Panc1 (cell line): Measurements from ENCODE around the gene SHANK3. TPM values are rescaled to one million over a fixed set of nuclear protein-coding genes. Genes with fewer than 3 reads are reported as not detected.

Source experiments
- ATAC-seq: fragments of 200-7000 bp; cut with Tn5 transposase; 2 replicates; pipeline ENCODE4 v1.9.1; 2020; ENCODE audit warnings: mild to moderate bottlenecking, moderate library complexity
- Bru-seq: library from RNA; stranded (reverse); fragments of 400-500 nt; gene quantifications from one replicate; lab custom pipeline; 2021; lab: Mats Ljungman, UMichigan
- BruChase-seq, 2 experiments: library from RNA; stranded (reverse); fragments of 400-500 nt; gene quantifications; one replicate each; lab custom pipeline; 2021; lab: Mats Ljungman, UMichigan
- BruUV-seq: library from RNA; stranded (reverse); fragments of 400-500 nt; replicated peaks from 2 replicates; lab custom pipeline; 2021; lab: Mats Ljungman, UMichigan
- CTCF ChIA-PET: fragments of 300-600 bp; sonication (Branson Sonifier 250); formaldehyde crosslinking; loops from one replicate; lab custom pipeline; 2022; ENCODE audit warnings: antibody characterized with exemption; lab: Charles Lee
- POLR2A ChIA-PET: fragments of 300-600 bp; sonication (Branson Sonifier 250); formaldehyde crosslinking; loops from one replicate; lab custom pipeline; 2022; ENCODE audit warnings: antibody characterized with exemption; lab: Charles Lee
- DNase-seq: peaks from one replicate; pipeline ENCODE4 v3.0.0-alpha.2; 2010; ENCODE audit warnings: low read depth, low spot score
- H3K27ac ChIP-seq: 2 replicates; pipeline ENCODE4 v1.5.1; 2011; ENCODE audit warnings: mild to moderate bottlenecking, low read length, inconsistent platforms
- H3K27me3 ChIP-seq: fragments of 200-500 bp; sonication (Bioruptor generic); 2 replicates; pipeline ENCODE4 v1.6.0; 2014; ENCODE audit warnings: low read length, inconsistent platforms; ENCODE audit not compliant: control insufficient read depth, insufficient read depth
- H3K36me3 ChIP-seq: fragments of 200-500 bp; sonication (Bioruptor generic); 2 replicates; pipeline ENCODE4 v1.5.1; 2014; ENCODE audit warnings: inconsistent platforms, mild to moderate bottlenecking, low read length, moderate library complexity; ENCODE audit not compliant: control insufficient read depth, insufficient read depth
- H3K4me1 ChIP-seq: 2 replicates; pipeline ENCODE4 v1.5.1; 2011; ENCODE audit warnings: inconsistent platforms, mild to moderate bottlenecking, low read length, moderate library complexity; ENCODE audit not compliant: control insufficient read depth, insufficient read depth
- H3K4me3 ChIP-seq, 2 experiments: 2 replicates each; pipeline ENCODE4 v1.5.1; 2011 to 2012; ENCODE audit warnings: low read depth in 2 of 2, low read length in 2 of 2, mild to moderate bottlenecking in 2 of 2, inconsistent platforms in 1 of 2, moderate library complexity in 1 of 2
- H3K9me3 ChIP-seq: fragments of 200-500 bp; sonication (Bioruptor generic); 2 replicates; pipeline ENCODE4 v1.5.1; 2014; ENCODE audit warnings: low read depth, mild to moderate bottlenecking, inconsistent platforms, low read length, moderate library complexity; ENCODE audit not compliant: control insufficient read depth, insufficient read depth
- CTCF ChIP-seq: fragments of 450-650 bp; IDR thresholded peaks from 2 replicates; pipeline ENCODE4 v1.5.1; 2017; ENCODE audit warnings: mild to moderate bottlenecking
- POLR2AphosphoS5 ChIP-seq: IDR thresholded peaks from 2 replicates; pipeline ENCODE4 v1.6.1; 2012; ENCODE audit warnings: mild to moderate bottlenecking, low read depth, low read length, moderate library complexity
- REST ChIP-seq, 2 experiments: IDR thresholded peaks; 2 replicates each; pipeline ENCODE4 v1.6.1; 2011 to 2012; ENCODE audit warnings: low read depth in 2 of 2, control low read depth in 1 of 2, low read length in 1 of 2, mild to moderate bottlenecking in 1 of 2, moderate library complexity in 1 of 2; ENCODE audit not compliant: insufficient read depth in 1 of 2
- SIN3A ChIP-seq: IDR thresholded peaks from 2 replicates; pipeline ENCODE4 v1.6.1; 2012; ENCODE audit warnings: low read depth, mild to moderate bottlenecking, low read length, moderate library complexity, borderline replicate concordance; ENCODE audit not compliant: insufficient read depth
- TCF7L2 ChIP-seq: IDR thresholded peaks from 2 replicates; pipeline ENCODE4 v1.6.1; 2011; ENCODE audit warnings: mild to moderate bottlenecking, low read depth, low read length, inconsistent platforms
- in situ Hi-C: cut with HindIII; loops from 2 replicates; pipeline ENCODE4 v1.10.0; 2016; ENCODE audit warnings: low sequenced_read_pairs, low pct_unique_long_range_greater_than_20kb
- intact Hi-C: fragments of 100-400 bp; cut with micrococcal nuclease; formaldehyde crosslinking; loops from one replicate; pipeline ENCODE4 v1.10.0; 2022; ENCODE audit not compliant: unreplicated experiment
- long read RNA-seq: library from polyadenylated mRNA; unstranded; transcript quantifications from one replicate; pipeline ENCODE4 v2.0.0, GENCODE V29; 2021; ENCODE audit not compliant: unreplicated experiment
- polyA plus RNA-seq: library from polyadenylated mRNA; unstranded; fragments of >200 nt; gene quantifications from one replicate; pipeline ENCODE4 v1.2.1, GENCODE V29; 2012; ENCODE audit warnings: missing spikeins; ENCODE audit not compliant: insufficient read length
- total RNA-seq: library from RNA; stranded (reverse); gene quantifications from one replicate; pipeline ENCODE4 v1.2.1, GENCODE V29; 2021; ENCODE audit not compliant: unreplicated experiment

SHANK3 gene
- total RNA-seq (7.6 TPM), Bru-seq, nascent RNA (percentile 41 among the genes with signal in this experiment), BruChase-seq, experiment 1, labeled RNA remaining after a 2-hour chase (percentile 49 among the genes with signal in this experiment), BruChase-seq, experiment 2, labeled RNA remaining after a 6-hour chase (percentile 56 among the genes with signal in this experiment)
- 6.6 TPM for polyA plus RNA-seq
- long read RNA-seq, partial matches to known transcripts: 1 of 19 reads
- long read RNA-seq, other reads (novel, unspliced or antisense): 18 of 19 reads

- TF ChIP-seq REST (IDR thresholded peaks at IDR 0.05; ENCODE audit: insufficient read depth in 1 of 2, low read depth in 2 of 2, low read length in 1 of 2) (no peak), POLR2AphosphoS5 (no peak), TCF7L2 (no peak), CTCF (no peak), SIN3A (no peak)
- intact Hi-C loops (no loop called here), in situ Hi-C loops (no loop called here)
- BruUV-seq: no TSS peak
- Histone ChIP-seq H3K27ac (no peak within 1 kb of the TSS), H3K4me3 (peak within 1 kb of the TSS; percentile 27 to 48), H3K36me3 (no peaks in the 10 kb centered on the region), H3K9me3 (no peaks in the 10 kb centered on the region), H3K27me3 (no peaks in the 10 kb centered on the region), H3K4me1 (no peaks in the 10 kb centered on the region; the same call in 1 of the 2 replicates)
- 0 out of 2 replicates have a peak, but pooled peaks have one; percentile 28 for ATAC-seq
- ChIA-PET CTCF (interaction anchor here (0.6 kb wide), 1 partner anchor 27 kb away, joined by 3 read pairs; no protein-coding TSS in a partner anchor), POLR2A (interaction anchor here (0.6 kb wide), 1 partner anchor 54 kb away, joined by 4 read pairs; no protein-coding TSS in a partner anchor)
- no peak for DNase-seq
These were observed at the start of gene SHANK3 for GRCh38 chr22:50672471-50673230. SHANK3 (plus strand) TSS chr22:50672823.

- Histone ChIP-seq H3K36me3 (no peaks in the 10 kb centered on the region; the same call in 1 of the 2 replicates), H3K9me3 (no peaks in the 10 kb centered on the region), H3K4me1 (peaks cover 7% of the 10 kb centered on the region), H3K27ac (no peak overlapping the region), H3K4me3 (no peak overlapping the region), H3K27me3 (no peaks in the 10 kb centered on the region)
- ATAC-seq (no peak), DNase-seq (no peak)
- CTCF ChIA-PET: no interaction called here
- in situ Hi-C loops (no loop called here), intact Hi-C loops (no loop called here)
- POLR2A ChIA-PET: no interaction called here
- TF ChIP-seq POLR2AphosphoS5 (no peak), REST (IDR thresholded peaks at IDR 0.05; ENCODE audit: insufficient read depth in 1 of 2, low read depth in 2 of 2, low read length in 1 of 2) (no peak), CTCF (no peak), TCF7L2 (no peak), SIN3A (no peak)
- BruUV-seq: no TSS peak
These were observed 48.1 kb upstream of the SHANK3 start for GRCh38 chr22:50624347-50625130.
